Osteocyte (in vitro differentiated cells): ENCODE data around the gene SLIT1. TPM values are rescaled to one million over a fixed set of nuclear protein-coding genes. Genes with fewer than 3 reads are reported as not detected.

Experiments
- DNase-seq: peaks from one replicate; pipeline ENCODE4 v3.0.0; 2021; ENCODE audit warnings: mixed read lengths; ENCODE audit not compliant: unreplicated experiment; ENCODE audit errors: extremely low spot score
- H3K27ac Mint-ChIP-seq: one replicate; pipeline ENCODE4 v1.8.0; 2021; ENCODE audit warnings: mild to moderate bottlenecking, mixed read lengths; ENCODE audit not compliant: unreplicated experiment
- H3K27me3 Mint-ChIP-seq: one replicate; pipeline ENCODE4 v1.8.0; 2021; ENCODE audit warnings: mixed read lengths; ENCODE audit not compliant: unreplicated experiment
- H3K36me3 Mint-ChIP-seq: one replicate; pipeline ENCODE4 v1.8.0; 2021; ENCODE audit warnings: mixed read lengths; ENCODE audit not compliant: unreplicated experiment
- H3K4me1 Mint-ChIP-seq: one replicate; pipeline ENCODE4 v1.8.0; 2021; ENCODE audit warnings: mixed read lengths; ENCODE audit not compliant: unreplicated experiment
- H3K4me3 Mint-ChIP-seq: one replicate; pipeline ENCODE4 v1.8.0; 2021; ENCODE audit warnings: mild to moderate bottlenecking, moderate library complexity, mixed read lengths; ENCODE audit not compliant: unreplicated experiment
- H3K9me3 Mint-ChIP-seq: one replicate; pipeline ENCODE4 v1.8.0; 2021; ENCODE audit warnings: mixed read lengths; ENCODE audit not compliant: unreplicated experiment
- CTCF ChIP-seq: fragments of 200-600 bp; sonication (generic); IDR thresholded peaks from 2 replicates; pipeline ENCODE4 v1.5.0; 2021; ENCODE audit warnings: antibody characterized with exemption, mild to moderate bottlenecking, moderate library complexity
- total RNA-seq: library from RNA; stranded (reverse); gene quantifications from 2 replicates; pipeline ENCODE4 v1.2.1, GENCODE V29; 2021

Gene SLIT1
- total RNA-seq, 1 donor from 2014 or later = not detected

GRCh38 chr10:97001183-97001991 is 184.4 kb downstream of the SLIT1 start:
- Mint-ChIP-seq H3K4me3 (no peak overlapping the region), H3K27ac (no peak overlapping the region), H3K27me3 (peaks cover 3% of the 10 kb centered on the region), H3K9me3 (no peaks in the 10 kb centered on the region), H3K36me3 (no peaks in the 10 kb centered on the region), H3K4me1 (peaks cover 2% of the 10 kb centered on the region)
- TF ChIP-seq CTCF = no peak
- DNase-seq = no peak

GRCh38 chr10:97000487-97001182 is 185.1 kb downstream of the SLIT1 start:
- no peak for DNase-seq
- Mint-ChIP-seq H3K4me1 (peaks cover 2% of the 10 kb centered on the region), H3K9me3 (no peaks in the 10 kb centered on the region), H3K27ac (no peak overlapping the region), H3K27me3 (peaks cover 2% of the 10 kb centered on the region), H3K4me3 (no peak overlapping the region), H3K36me3 (no peaks in the 10 kb centered on the region)
- TF ChIP-seq CTCF = no peak

GRCh38 chr10:96999987-97000386 is 185.8 kb downstream of the SLIT1 start:
- H3K4me3 Mint-ChIP-seq = no peak overlapping the region
- H3K9me3 Mint-ChIP-seq = no peaks in the 10 kb centered on the region
- no peak for DNase-seq
- no peaks in the 10 kb centered on the region for H3K36me3 Mint-ChIP-seq
- H3K27me3 Mint-ChIP-seq = no peaks in the 10 kb centered on the region
- H3K4me1 Mint-ChIP-seq = peaks cover 2% of the 10 kb centered on the region
- no peak for TF ChIP-seq CTCF
- no peak overlapping the region for H3K27ac Mint-ChIP-seq

- H3K27ac Mint-ChIP-seq = no peak overlapping the region
- H3K36me3 Mint-ChIP-seq = no peaks in the 10 kb centered on the region
- no peaks in the 10 kb centered on the region for H3K27me3 Mint-ChIP-seq
- H3K4me1 Mint-ChIP-seq = peaks cover 2% of the 10 kb centered on the region
- TF ChIP-seq CTCF = no peak
- H3K4me3 Mint-ChIP-seq = no peak overlapping the region
- H3K9me3 Mint-ChIP-seq = no peaks in the 10 kb centered on the region
- DNase-seq = no peak
Measured at GRCh38 chr10:96999337-96999736, 186.4 kb downstream of the SLIT1 start.

GRCh38 chr10:96998329-96998888 is 187.3 kb downstream of the SLIT1 start:
- Mint-ChIP-seq H3K36me3 (no peaks in the 10 kb centered on the region), H3K27ac (no peak overlapping the region), H3K27me3 (no peaks in the 10 kb centered on the region), H3K9me3 (no peaks in the 10 kb centered on the region), H3K4me1 (peaks cover 2% of the 10 kb centered on the region), H3K4me3 (no peak overlapping the region)
- DNase-seq = no peak
- TF ChIP-seq CTCF = no peak
